RWPE1 (cell line): ENCODE measurements around the gene NXNL1.
"Not testable (repeated sequence)": the region's sequence is repeated elsewhere in the genome, so short reads cannot be mapped to it uniquely, and the experiment has no call there.

Experiments used
- CTCF ChIA-PET: fragments of 350-600 bp; sonication (Branson Sonifier 250); formaldehyde crosslinking; extraction: SDS; loops from one replicate; lab custom pipeline; 2021; lab: Yijun Ruan, JAX
- POLR2A ChIA-PET: fragments of 400-600 bp; formaldehyde crosslinking; extraction: SDS; loops from one replicate; lab custom pipeline; 2020; ENCODE audit warnings: antibody characterized with exemption; ENCODE audit not compliant: low non-redundant PET; lab: Yijun Ruan, JAX
- DNase-seq: peaks from one replicate; pipeline ENCODE4 v3.0.0; 2012; ENCODE audit warnings: low spot score
- H3K27ac ChIP-seq: fragments of 450-650 bp; 2 replicates; pipeline ENCODE4 v1.5.1; 2017
- TF ChIP-seq, protein P1 (sequence below): fragments of 450-650 bp; conservative IDR thresholded peaks from 2 replicates; pipeline ENCODE4 v1.5.1; 2017; ENCODE audit warnings: low read depth, mild to moderate bottlenecking

Gene NXNL1, protein sequence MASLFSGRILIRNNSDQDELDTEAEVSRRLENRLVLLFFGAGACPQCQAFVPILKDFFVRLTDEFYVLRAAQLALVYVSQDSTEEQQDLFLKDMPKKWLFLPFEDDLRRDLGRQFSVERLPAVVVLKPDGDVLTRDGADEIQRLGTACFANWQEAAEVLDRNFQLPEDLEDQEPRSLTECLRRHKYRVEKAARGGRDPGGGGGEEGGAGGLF

DNA sequence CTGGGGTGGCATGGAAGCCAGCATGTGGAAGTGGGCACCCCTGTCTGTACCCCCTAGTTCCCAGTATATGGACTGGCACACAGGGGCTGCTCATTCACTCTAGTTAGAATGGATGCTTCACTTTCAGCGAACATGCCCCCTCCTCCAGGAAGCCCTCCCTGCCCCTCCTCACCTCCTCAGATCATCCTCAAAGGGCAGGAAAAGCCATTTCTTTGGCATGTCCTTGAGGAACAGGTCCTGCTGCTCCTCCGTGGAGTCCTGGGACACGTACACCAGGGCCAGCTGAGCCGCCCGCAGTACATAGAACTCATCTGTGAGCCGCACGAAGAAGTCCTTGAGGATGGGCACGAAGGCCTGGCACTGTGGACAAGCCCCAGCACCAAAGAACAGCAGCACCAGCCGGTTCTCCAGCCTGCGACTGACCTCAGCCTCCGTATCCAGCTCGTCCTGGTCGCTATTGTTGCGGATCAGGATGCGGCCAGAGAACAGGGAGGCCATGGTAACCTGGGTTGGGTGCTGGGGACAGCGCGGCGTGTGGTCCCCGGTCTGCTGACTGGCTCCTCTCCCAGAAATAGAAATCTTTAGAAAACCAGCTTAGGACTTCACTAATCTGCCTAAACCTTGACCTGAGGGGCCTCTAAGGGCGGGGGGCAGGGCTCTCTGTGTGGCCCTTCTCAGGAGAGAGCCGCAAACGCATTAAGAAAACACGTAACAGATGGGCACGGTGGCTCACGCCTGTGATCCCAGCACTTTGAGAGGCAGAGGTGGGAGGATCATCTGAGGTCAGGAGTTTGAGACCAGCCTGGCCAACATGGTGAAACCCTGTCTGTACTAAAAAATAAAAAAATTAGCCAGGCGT, at the start of gene NXNL1:
NXNL1 (minus strand) TSS at position 555 of the 859 bp plus-strand sequence; CDS start at position 498, 57 bp downstream.
- CTCF ChIA-PET, result interaction anchor here (0.6 to 1.0 kb wide), 3 partner anchors 35 to 69 kb away, joined by 3 to 5 read pairs (median 3); no protein-coding TSS in a partner anchor

DNA sequence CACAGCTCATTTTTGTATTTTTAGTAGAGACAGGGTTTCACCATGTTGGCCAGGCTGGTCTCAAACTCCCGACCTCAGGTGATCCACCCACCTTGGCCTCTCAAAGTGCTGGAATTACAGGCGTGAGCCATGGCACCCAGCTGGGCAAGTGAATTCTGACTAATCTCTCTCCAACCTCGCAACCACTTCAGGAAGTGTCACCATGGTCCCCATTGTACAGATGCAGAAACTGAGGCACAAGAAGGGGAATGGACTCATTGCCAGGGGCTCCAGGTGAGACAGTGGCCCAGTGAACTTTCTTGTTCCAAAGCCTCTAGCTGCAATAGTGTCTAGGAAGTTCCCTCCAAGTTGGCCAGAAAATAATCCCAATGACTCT, 47.8 kb upstream of the NXNL1 start:
- DNase-seq, POLR2A ChIA-PET, CTCF ChIA-PET: not testable (repeated sequence)
- H3K27ac ChIP-seq, result peak overlapping the region; percentile 98

More for the DNA sequence above, at the start of gene NXNL1:
- DNase-seq, result no peak
- no peak within 1 kb of the TSS for H3K27ac ChIP-seq
- TF ChIP-seq, protein P1, sequence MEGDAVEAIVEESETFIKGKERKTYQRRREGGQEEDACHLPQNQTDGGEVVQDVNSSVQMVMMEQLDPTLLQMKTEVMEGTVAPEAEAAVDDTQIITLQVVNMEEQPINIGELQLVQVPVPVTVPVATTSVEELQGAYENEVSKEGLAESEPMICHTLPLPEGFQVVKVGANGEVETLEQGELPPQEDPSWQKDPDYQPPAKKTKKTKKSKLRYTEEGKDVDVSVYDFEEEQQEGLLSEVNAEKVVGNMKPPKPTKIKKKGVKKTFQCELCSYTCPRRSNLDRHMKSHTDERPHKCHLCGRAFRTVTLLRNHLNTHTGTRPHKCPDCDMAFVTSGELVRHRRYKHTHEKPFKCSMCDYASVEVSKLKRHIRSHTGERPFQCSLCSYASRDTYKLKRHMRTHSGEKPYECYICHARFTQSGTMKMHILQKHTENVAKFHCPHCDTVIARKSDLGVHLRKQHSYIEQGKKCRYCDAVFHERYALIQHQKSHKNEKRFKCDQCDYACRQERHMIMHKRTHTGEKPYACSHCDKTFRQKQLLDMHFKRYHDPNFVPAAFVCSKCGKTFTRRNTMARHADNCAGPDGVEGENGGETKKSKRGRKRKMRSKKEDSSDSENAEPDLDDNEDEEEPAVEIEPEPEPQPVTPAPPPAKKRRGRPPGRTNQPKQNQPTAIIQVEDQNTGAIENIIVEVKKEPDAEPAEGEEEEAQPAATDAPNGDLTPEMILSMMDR, result no peak
- POLR2A ChIA-PET, result no interaction called here

DNA sequence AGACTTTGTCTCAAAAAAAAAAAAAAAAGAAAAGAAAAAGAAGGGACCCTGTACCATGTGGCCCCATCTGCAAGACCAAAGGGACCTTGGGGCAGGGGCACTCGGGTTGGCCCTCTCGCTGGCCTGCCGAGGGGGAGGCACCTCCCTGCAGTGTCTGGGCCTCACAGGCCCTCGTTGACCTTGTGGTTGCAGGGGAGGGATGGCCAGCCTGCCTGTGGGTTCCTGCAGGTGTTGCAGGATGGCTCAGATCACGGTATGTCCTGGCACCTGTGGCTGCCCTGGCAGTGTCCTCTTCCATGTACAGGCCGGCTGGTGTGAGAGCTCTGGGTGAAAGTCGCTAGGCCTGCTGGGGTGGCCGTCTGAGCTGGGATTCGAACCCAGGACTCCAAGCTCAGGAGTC, 46.0 kb upstream of the NXNL1 start:
- peak overlapping the region; percentile 98 for H3K27ac ChIP-seq
- CTCF ChIA-PET, result interaction anchor here (0.8 to 0.9 kb wide), 2 partner anchors 11 to 463 kb away, joined by 3 to 6 read pairs; no protein-coding TSS in a partner anchor
- TF ChIP-seq, protein P1, result no peak
- no peak for DNase-seq
- POLR2A ChIA-PET, result no interaction called here

DNA sequence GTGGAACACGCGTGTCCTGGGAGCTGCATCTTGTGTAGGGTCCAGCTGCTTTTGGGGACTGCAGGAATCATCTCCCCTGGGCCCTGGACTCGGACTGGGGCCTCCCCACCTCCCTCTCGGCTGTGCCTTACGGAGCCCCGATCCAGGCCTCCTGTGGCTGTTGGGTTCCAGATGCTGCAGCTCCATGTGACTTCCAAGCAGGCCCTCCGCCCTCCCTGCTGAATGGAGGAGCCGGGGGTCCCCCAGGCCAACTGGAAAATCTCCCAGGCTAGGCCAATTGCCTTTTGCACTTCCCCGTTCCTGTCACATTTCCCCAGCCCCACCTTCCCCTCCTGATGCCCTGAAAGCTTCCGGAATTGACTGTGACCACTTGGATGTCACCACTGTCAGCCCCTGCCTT, 44.5 kb upstream of the NXNL1 start:
- POLR2A ChIA-PET, result no interaction called here

DNA sequence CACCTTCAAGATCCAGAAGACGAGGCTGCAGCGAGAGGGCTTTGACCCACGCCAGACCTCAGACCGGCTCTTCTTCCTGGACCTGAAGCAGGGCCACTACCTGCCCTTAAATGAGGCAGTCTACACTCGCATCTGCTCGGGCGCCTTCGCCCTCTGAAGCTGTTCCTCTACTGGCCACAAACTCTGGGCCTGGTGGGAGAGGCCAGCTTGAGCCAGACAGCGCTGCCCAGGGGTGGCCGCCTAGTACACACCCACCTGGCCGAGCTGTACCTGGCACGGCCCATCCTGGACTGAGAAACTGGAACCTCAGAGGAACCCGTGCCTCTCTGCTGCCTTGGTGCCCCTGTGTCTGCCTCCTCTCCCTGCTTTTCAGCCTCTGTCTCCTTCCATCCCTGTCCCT, 43.7 kb upstream of the NXNL1 start:
- H3K27ac ChIP-seq, result peak overlapping the region; percentile 98
- DNase-seq, result no peak
- POLR2A ChIA-PET, result no interaction called here
- CTCF ChIA-PET, result interaction anchor here (0.5 to 0.7 kb wide), 2 partner anchors 41 to 330 kb away, joined by 3 read pairs; no protein-coding TSS in a partner anchor
- TF ChIP-seq, protein P1, result no peak

More for the DNA sequence above, 44.5 kb upstream of the NXNL1 start:
- TF ChIP-seq, protein P1, result no peak
- DNase-seq, result no peak
- CTCF ChIA-PET, result interaction anchor here (0.5 to 1.2 kb wide), 3 partner anchors 9 to 100 kb away, joined by 3 to 6 read pairs (median 3); no protein-coding TSS in a partner anchor
- peak overlapping the region; percentile 98 for H3K27ac ChIP-seq

DNA sequence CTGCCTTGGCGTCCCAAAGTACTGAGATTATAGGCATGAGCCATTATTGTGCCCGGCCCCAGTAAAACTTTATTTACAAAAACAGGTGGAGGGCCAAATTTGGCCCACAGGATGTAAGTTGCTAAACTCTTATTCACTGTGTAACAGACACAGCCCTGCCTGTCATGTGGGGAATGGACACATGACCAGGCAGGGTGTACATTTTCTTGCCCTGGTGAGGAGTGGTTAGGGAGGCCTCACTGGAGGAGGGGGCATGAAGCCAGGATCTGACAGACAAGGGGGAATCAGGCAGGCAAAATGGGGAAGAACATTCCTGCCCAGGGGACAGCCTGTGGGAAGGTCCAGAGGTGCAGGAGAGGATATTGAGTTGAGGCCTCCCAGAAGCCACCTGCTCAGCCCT, 43.3 kb upstream of the NXNL1 start:
- TF ChIP-seq, protein P1, result no peak
- peak overlapping the region; percentile 98 for H3K27ac ChIP-seq
- POLR2A ChIA-PET, result no interaction called here
- CTCF ChIA-PET, result interaction anchor here (0.7 kb wide), 1 partner anchor 331 kb away, joined by 3 read pairs; no protein-coding TSS in a partner anchor
- no peak for DNase-seq
